Measurements from ENCODE around the gene PHF5A. TPM values are rescaled to one million over a fixed set of nuclear protein-coding genes. Genes with fewer than 3 reads are reported as not detected.

The PHF5A gene
- total and polyA plus RNA-seq, 10 of the 15 experiments (the other 5 are each of a cell fraction or from before 2014, with no cell fraction given): 40.5 to 115 (median 79.2) TPM

DNA sequence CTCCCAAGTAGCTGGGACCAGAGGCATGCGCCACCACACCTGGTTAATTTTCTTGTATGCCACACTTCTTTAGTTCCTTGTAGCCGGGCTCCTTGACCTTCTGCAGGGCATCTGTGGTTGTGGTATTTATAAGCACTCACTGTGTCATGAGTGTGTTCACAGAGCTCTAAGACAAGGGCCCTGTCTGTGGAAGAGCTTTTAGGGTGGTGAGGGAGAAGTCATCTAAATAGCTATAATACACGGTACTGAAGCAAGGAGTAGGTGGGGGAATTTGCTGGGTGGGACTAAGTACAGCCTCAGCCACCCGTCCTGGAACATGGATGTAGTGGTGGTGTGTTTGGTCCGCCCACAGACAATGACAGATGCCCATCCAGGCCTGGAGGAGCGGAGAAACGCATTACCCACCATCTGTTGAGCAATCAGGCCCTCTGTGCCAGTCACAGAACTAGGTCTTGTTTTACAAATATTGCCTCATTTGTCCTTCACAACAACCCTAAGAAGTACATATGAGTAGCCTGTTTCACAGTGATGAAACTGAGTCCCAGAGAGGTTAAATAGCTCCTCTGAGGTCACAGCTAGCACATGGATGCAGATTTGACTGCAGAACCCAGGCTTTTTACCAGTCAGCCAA, 10.5 kb upstream of the PHF5A start:
- peak; percentile 61 for DNase-seq (ENCODE audit: low read depth, low spot score)
- no peak for TF ChIP-seq RAD21 (IDR thresholded peaks at IDR 0.05; ENCODE audit: insufficient read depth, low read depth, low read length)
- TF ChIP-seq, protein P1, sequence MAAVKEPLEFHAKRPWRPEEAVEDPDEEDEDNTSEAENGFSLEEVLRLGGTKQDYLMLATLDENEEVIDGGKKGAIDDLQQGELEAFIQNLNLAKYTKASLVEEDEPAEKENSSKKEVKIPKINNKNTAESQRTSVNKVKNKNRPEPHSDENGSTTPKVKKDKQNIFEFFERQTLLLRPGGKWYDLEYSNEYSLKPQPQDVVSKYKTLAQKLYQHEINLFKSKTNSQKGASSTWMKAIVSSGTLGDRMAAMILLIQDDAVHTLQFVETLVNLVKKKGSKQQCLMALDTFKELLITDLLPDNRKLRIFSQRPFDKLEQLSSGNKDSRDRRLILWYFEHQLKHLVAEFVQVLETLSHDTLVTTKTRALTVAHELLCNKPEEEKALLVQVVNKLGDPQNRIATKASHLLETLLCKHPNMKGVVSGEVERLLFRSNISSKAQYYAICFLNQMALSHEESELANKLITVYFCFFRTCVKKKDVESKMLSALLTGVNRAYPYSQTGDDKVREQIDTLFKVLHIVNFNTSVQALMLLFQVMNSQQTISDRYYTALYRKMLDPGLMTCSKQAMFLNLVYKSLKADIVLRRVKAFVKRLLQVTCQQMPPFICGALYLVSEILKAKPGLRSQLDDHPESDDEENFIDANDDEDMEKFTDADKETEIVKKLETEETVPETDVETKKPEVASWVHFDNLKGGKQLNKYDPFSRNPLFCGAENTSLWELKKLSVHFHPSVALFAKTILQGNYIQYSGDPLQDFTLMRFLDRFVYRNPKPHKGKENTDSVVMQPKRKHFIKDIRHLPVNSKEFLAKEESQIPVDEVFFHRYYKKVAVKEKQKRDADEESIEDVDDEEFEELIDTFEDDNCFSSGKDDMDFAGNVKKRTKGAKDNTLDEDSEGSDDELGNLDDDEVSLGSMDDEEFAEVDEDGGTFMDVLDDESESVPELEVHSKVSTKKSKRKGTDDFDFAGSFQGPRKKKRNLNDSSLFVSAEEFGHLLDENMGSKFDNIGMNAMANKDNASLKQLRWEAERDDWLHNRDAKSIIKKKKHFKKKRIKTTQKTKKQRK (IDR thresholded peaks at IDR 0.05; ENCODE audit: low read depth, low read length): no peak
- no peak for TF ChIP-seq YBX1 (IDR thresholded peaks at IDR 0.05)
- no peak for TF ChIP-seq SUZ12 (IDR thresholded peaks at IDR 0.05; ENCODE audit: unreplicated experiment)
- no peak for TF ChIP-seq RB1 (IDR thresholded peaks at IDR 0.05; ENCODE audit: borderline replicate concordance)
- no peak for TF ChIP-seq GABPA (IDR thresholded peaks at IDR 0.05; ENCODE audit: low read depth)
- TF ChIP-seq CBX3 (IDR thresholded peaks at IDR 0.05; ENCODE audit: borderline replicate concordance, low read depth): no peak
- no peak for TF ChIP-seq CBX5 (IDR thresholded peaks at IDR 0.05; ENCODE audit: low read depth)
- no peak; the same call in 1 of the 2 replicates for TF ChIP-seq POLR2AphosphoS5 (IDR thresholded peaks at IDR 0.05; ENCODE audit: low read length)
- TF ChIP-seq, protein P2, sequence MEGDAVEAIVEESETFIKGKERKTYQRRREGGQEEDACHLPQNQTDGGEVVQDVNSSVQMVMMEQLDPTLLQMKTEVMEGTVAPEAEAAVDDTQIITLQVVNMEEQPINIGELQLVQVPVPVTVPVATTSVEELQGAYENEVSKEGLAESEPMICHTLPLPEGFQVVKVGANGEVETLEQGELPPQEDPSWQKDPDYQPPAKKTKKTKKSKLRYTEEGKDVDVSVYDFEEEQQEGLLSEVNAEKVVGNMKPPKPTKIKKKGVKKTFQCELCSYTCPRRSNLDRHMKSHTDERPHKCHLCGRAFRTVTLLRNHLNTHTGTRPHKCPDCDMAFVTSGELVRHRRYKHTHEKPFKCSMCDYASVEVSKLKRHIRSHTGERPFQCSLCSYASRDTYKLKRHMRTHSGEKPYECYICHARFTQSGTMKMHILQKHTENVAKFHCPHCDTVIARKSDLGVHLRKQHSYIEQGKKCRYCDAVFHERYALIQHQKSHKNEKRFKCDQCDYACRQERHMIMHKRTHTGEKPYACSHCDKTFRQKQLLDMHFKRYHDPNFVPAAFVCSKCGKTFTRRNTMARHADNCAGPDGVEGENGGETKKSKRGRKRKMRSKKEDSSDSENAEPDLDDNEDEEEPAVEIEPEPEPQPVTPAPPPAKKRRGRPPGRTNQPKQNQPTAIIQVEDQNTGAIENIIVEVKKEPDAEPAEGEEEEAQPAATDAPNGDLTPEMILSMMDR (IDR thresholded peaks at IDR 0.05 in 2 of 3, conservative IDR thresholded peaks at IDR 0.05 in 1 of 3; ENCODE audit: control insufficient read depth in 2 of 3, extremely low read depth in 1 of 3, insufficient read depth in 1 of 3, low read depth in 3 of 3, low read length in 3 of 3): no peak
- no peak for TF ChIP-seq CBFB (IDR thresholded peaks at IDR 0.05; ENCODE audit: low read depth)
- no peak for TF ChIP-seq MEF2B (IDR thresholded peaks at IDR 0.05; ENCODE audit: partially characterized antibody, poor library complexity, severe bottlenecking)
- TF ChIP-seq CREB1 (IDR thresholded peaks at IDR 0.05; ENCODE audit: low read depth): no peak
- no peak for TF ChIP-seq EZH2 (IDR thresholded peaks at IDR 0.05; ENCODE audit: borderline replicate concordance, control insufficient read depth, low read depth, low read length)
- TF ChIP-seq, protein P3, sequence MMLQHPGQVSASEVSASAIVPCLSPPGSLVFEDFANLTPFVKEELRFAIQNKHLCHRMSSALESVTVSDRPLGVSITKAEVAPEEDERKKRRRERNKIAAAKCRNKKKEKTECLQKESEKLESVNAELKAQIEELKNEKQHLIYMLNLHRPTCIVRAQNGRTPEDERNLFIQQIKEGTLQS (IDR thresholded peaks at IDR 0.05; ENCODE audit: borderline replicate concordance, extremely low read depth, low read depth, low read length): no peak
- no peak for TF ChIP-seq POLR2A (IDR thresholded peaks at IDR 0.05; ENCODE audit: low read depth, low read length)
- TF ChIP-seq, protein P4, sequence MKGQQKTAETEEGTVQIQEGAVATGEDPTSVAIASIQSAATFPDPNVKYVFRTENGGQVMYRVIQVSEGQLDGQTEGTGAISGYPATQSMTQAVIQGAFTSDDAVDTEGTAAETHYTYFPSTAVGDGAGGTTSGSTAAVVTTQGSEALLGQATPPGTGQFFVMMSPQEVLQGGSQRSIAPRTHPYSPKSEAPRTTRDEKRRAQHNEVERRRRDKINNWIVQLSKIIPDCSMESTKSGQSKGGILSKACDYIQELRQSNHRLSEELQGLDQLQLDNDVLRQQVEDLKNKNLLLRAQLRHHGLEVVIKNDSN (IDR thresholded peaks at IDR 0.05; ENCODE audit: borderline replicate concordance, extremely low read length, insufficient read depth, low read depth, low read length): no peak

More for the DNA sequence above, 10.5 kb upstream of the PHF5A start:
- H3K36me3 ChIP-seq (ENCODE audit: control insufficient read depth in 2 of 2, insufficient read depth in 2 of 2, low read length in 1 of 2): peaks cover 0 to 4% of the 10 kb centered on the region in 2 experiments; a peak in 2 of 4 replicates
- H3K4me2 ChIP-seq (ENCODE audit: control insufficient read depth, insufficient read depth): peak overlapping the region; percentile 36
- peak overlapping the region; percentile 52 for H3K27ac ChIP-seq (ENCODE audit: control insufficient read depth, insufficient read depth)
- peak overlapping the region; percentile 38; the same call in 1 of the 2 replicates for H3K4me3 ChIP-seq
- ATAC-seq (peak; percentile 58), FAIRE-seq (no peak)
- peaks cover 77% of the 10 kb centered on the region for H3K79me2 ChIP-seq (ENCODE audit: control insufficient read depth, insufficient read depth, low read length)
- TSS peak; percentile 29 for BruUV-seq (replicated peaks)
- H3K27me3 ChIP-seq (replicated peaks in 1 of 2; ENCODE audit: control insufficient read depth in 2 of 2, insufficient read depth in 2 of 2, low read length in 1 of 2): no peaks in the 10 kb centered on the region
- H4K20me1 ChIP-seq (ENCODE audit: control insufficient read depth, insufficient read depth): 0 out of 2 replicates have a peak, but pooled peaks cover under 1% of the 10 kb centered on the region
- intact Hi-C loops (cut with micrococcal nuclease; ENCODE audit: unreplicated experiment): no loop called here
- peaks cover 60% of the 10 kb centered on the region for H3K4me1 ChIP-seq (ENCODE audit: control insufficient read depth, insufficient read depth, low read length)
- 4% methylated on average over 7 of the region's 7 CpGs for whole genome bisulfite sequencing (ENCODE audit: insufficient coverage, insufficient replicate concordance, low lambda C conversion rate, missing lambda C conversion rate)
- no peaks in the 10 kb centered on the region for H3K9me3 ChIP-seq (replicated peaks; ENCODE audit: control insufficient read depth, insufficient read depth, low read length)
- ChIA-PET RAD21 (ENCODE audit: unreplicated experiment) (interaction anchor here (0.6 to 3.3 kb wide), 12 partner anchors 10 to 362 kb away, joined by 3 to 30 read pairs (median 6); partner anchors contain the start of genes ACO2, PHF5A, PMM1 and TEF), SMC1A (ENCODE audit: uncharacterized antibody, unreplicated experiment) (interaction anchor here (0.8 to 6.5 kb wide), 12 partner anchors 9 to 76 kb away, joined by 3 to 59 read pairs (median 7); partner anchors contain the start of genes ACO2, PHF5A and TOB2), CTCF (interaction anchor here (0.6 to 5.2 kb wide), 10 partner anchors 10 to 896 kb away, joined by 3 to 26 read pairs (median 4); partner anchors contain the start of genes ACO2 and PHF5A), POLR2A (interaction anchor here (0.6 to 9.0 kb wide), 11 partner anchors 10 to 1038 kb away, joined by 3 to 122 read pairs (median 6); partner anchors contain the start of genes ACO2, PHF5A, PMM1 and TOB2)
- no peak overlapping the region for H2AFZ ChIP-seq (ENCODE audit: control insufficient read depth, low read depth, low read length)
- no peak overlapping the region for H3K9ac ChIP-seq (ENCODE audit: control insufficient read depth, insufficient read depth, low read length)
- in situ Hi-C loops (cut with MboI): no loop called here
